GM12878 (cell line): Measurements from ENCODE around the gene CTSA. TPM values are rescaled to one million over a fixed set of nuclear protein-coding genes. Genes with fewer than 3 reads are reported as not detected.
A peak's percentile ranks its signal among the peaks of the same experiment; 100 is the strongest.

Experiments used
- ATAC-seq: fragments of 200-7000 bp; cut with Tn5 transposase; 3 replicates; pipeline ENCODE4 v1.9.1; 2020; ENCODE audit warnings: mild to moderate bottlenecking, moderate library complexity
- BruUV-seq: library from RNA; stranded (reverse); fragments of 400-500 nt; replicated peaks from 2 replicates; lab custom pipeline; 2021; lab: Mats Ljungman, UMichigan
- CTCF ChIA-PET: fragments of 300-600 bp; sonication (Branson Sonifier 250); formaldehyde crosslinking; extraction: SDS; loops from one replicate; lab custom pipeline; 2021; ENCODE audit warnings: inconsistent platforms; lab: Yijun Ruan, JAX
- POLR2A ChIA-PET: fragments of 350-600 bp; formaldehyde crosslinking; extraction: SDS; loops from one replicate; lab custom pipeline; 2021; ENCODE audit warnings: inconsistent platforms; lab: Charles Lee
- RAD21 ChIA-PET: fragments of 300-600 bp; sonication (Branson Sonifier 250); formaldehyde crosslinking; loops from one replicate; lab custom pipeline; 2023; ENCODE audit warnings: antibody characterized with exemption; ENCODE audit not compliant: unreplicated experiment; lab: Charles Lee
- SMC1A ChIA-PET: fragments of 300-600 bp; sonication (Branson Sonifier 250); formaldehyde crosslinking; loops from one replicate; lab custom pipeline; 2023; ENCODE audit not compliant: unreplicated experiment, uncharacterized antibody; lab: Charles Lee
- DNase-seq: peaks from one replicate; pipeline ENCODE4 v3.0.0-alpha.2; 2011; ENCODE audit warnings: low read depth, low spot score
- FAIRE-seq: peaks from 3 replicates; lab custom pipeline; 2011; peaks lifted over from hg19 to GRCh38; lab: Jason Lieb, UNC
- H2AFZ ChIP-seq: 2 replicates; pipeline ENCODE4 v1.6.0; 2011; ENCODE audit warnings: low read depth, low read length, control low read depth; ENCODE audit not compliant: control insufficient read depth
- H3K27ac ChIP-seq: 2 replicates; pipeline ENCODE4 v1.5.1; 2011; ENCODE audit warnings: control low read depth; ENCODE audit not compliant: control insufficient read depth, insufficient read depth
- H3K27me3 ChIP-seq, 2 experiments: replicated peaks in 1 of 2; 2 replicates each; pipeline versions ENCODE4 v1.6.0 to v1.6.1; 2011; ENCODE audit warnings: low read length in 1 of 2; ENCODE audit not compliant: control insufficient read depth in 2 of 2, insufficient read depth in 2 of 2
- H3K36me3 ChIP-seq, 2 experiments: 2 replicates each; pipeline ENCODE4 v1.5.1; 2011; ENCODE audit warnings: low read length in 1 of 2; ENCODE audit not compliant: control insufficient read depth in 2 of 2, insufficient read depth in 2 of 2
- H3K4me1 ChIP-seq: 2 replicates; pipeline ENCODE4 v1.6.1; 2011; ENCODE audit warnings: mild to moderate bottlenecking, low read length, moderate library complexity, mixed read lengths; ENCODE audit not compliant: control insufficient read depth, insufficient read depth
- H3K4me2 ChIP-seq: 2 replicates; pipeline ENCODE4 v1.6.0; 2011; ENCODE audit warnings: control low read depth; ENCODE audit not compliant: control insufficient read depth, insufficient read depth
- H3K4me3 ChIP-seq: fragments of 200-600 bp; sonication (generic); 2 replicates; pipeline ENCODE4 v1.5.1; 2016
- H3K79me2 ChIP-seq: 2 replicates; pipeline ENCODE4 v1.6.0; 2011; ENCODE audit warnings: low read length; ENCODE audit not compliant: control insufficient read depth, insufficient read depth
- H3K9ac ChIP-seq: 2 replicates; pipeline ENCODE4 v1.8.0; 2011; ENCODE audit warnings: low read length, control low read depth, mixed read lengths; ENCODE audit not compliant: control insufficient read depth, insufficient read depth
- H3K9me3 ChIP-seq: replicated peaks from 3 replicates; pipeline ENCODE4 v1.5.1; 2011; ENCODE audit warnings: mild to moderate bottlenecking, low read length; ENCODE audit not compliant: control insufficient read depth, insufficient read depth
- H4K20me1 ChIP-seq: 2 replicates; pipeline ENCODE4 v1.6.0; 2011; ENCODE audit not compliant: control insufficient read depth, insufficient read depth
- MTA2 ChIP-seq: fragments of 450-650 bp; IDR thresholded peaks from 2 replicates; pipeline ENCODE4 v1.6.1; 2016; ENCODE audit warnings: low read depth, mild to moderate bottlenecking, moderate library complexity
- RELA ChIP-seq: fragments of 450-650 bp; IDR thresholded peaks from 2 replicates; pipeline ENCODE4 v1.8.0; 2014; ENCODE audit warnings: borderline replicate concordance; ENCODE audit not compliant: partially characterized antibody
- WGBS: methylation state at CpG from one replicate; pipeline ENCODE4 v1.1.6; 2016; ENCODE audit warnings: low lambda C conversion rate; ENCODE audit not compliant: insufficient replicate concordance, insufficient coverage; ENCODE audit errors: missing lambda C conversion rate; 5-methylcytosine and 5-hydroxymethylcytosine counted together
- in situ Hi-C: fragments of 300-500 bp; cut with MboI; formaldehyde crosslinking; loops from 9 replicates; pipeline ENCODE4 v1.14.3; 2018; ENCODE audit warnings: mixed read lengths
- intact Hi-C: fragments of 100-400 bp; cut with micrococcal nuclease; formaldehyde crosslinking; loops from one replicate; pipeline ENCODE4 v1.14.2; 2022; ENCODE audit not compliant: unreplicated experiment
- polyA plus RNA-seq, 11 experiments: library from polyadenylated mRNA; depleted of rRNA in 4 of 11; unstranded in 6 of 11; stranded (reverse) in 5 of 11; fragments of >200 nt; fragmentation: Nextera tagmentation in 4 of 11; fragmentation: Illumina TruSeq in 1 of 11; extraction: Ambion mirVana in 4 of 11; extraction: Trizol in 1 of 11; gene quantifications; 1 replicate in 1 of 11; 2 replicates in 10 of 11; pipeline versions ENCODE4 v1.2.1 to v1.2.3, GENCODE V29; 2011 to 2016; ENCODE audit warnings: inconsistent platforms in 2 of 11, missing spikeins in 2 of 11, low read depth in 1 of 11
- total RNA-seq, 4 experiments: library from RNA; depleted of rRNA in 3 of 4; stranded (reverse); fragments of >200 nt in 3 of 4; fragmentation: Illumina TruSeq in 1 of 4; extraction: Trizol in 1 of 4; gene quantifications; 2 replicates each; pipeline versions ENCODE4 v1.2.1 to v1.2.3, GENCODE V29; 2013 to 2021
- TF ChIP-seq, protein P1 (sequence below): fragments of 450-650 bp; IDR thresholded peaks from 2 replicates; pipeline ENCODE4 v1.6.1; 2016; ENCODE audit warnings: mild to moderate bottlenecking, moderate library complexity, borderline replicate concordance
- TF ChIP-seq, protein P2 (sequence below): fragments of 150-350 bp; IDR thresholded peaks from 2 replicates; pipeline ENCODE4 v1.6.1; 2016; ENCODE audit warnings: low read depth, low read length

Gene CTSA
- total and polyA plus RNA-seq, 10 of the 15 experiments (the other 5 are each of a cell fraction or from before 2014, with no cell fraction given) = 7.1 to 67.0 (median 36.2) TPM

DNA sequence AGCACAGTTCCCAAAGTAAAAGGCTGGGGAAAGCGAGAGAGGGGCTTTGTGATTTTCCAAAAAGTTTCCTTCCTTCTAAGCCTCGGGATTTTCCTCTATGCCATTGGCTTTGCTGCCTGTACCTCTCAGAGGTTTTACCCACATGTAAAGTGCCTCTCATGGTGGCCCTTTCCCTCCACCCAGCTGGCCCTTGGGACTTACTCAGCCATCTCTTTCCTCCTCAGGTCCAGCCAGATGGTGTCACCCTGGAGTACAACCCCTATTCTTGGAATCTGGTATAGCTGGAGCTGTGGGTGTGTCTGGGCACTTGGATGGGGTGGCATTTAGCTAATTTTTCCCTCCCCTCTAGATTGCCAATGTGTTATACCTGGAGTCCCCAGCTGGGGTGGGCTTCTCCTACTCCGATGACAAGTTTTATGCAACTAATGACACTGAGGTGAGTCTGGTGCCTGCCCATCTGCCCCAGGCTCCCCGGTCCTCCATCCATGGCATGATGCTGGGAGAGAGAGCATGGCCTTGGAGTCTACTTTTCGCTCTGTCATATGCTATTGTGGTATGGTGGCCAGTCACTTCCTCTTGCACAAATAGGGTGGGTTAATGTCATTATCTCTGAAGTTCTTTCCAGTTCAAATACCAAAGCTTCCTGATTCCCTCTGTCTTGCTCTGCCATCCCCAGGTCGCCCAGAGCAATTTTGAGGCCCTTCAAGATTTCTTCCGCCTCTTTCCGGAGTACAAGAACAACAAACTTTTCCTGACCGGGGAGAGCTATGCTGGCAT lies 1.1 kb downstream of the CTSA start:
- no peaks in the 10 kb centered on the region for H3K27me3 ChIP-seq
- no TSS peak for BruUV-seq
- H2AFZ ChIP-seq = no peak overlapping the region
- H3K4me1 ChIP-seq = peaks cover 22% of the 10 kb centered on the region
- H3K4me3 ChIP-seq = peak overlapping the region; percentile 83
- H3K27ac ChIP-seq = no peak overlapping the region
- H3K9ac ChIP-seq = peak overlapping the region; percentile 81; the same call in 1 of the 2 replicates
- 47% methylated on average over 9 of the region's 9 CpGs for WGBS
- no peaks in the 10 kb centered on the region for H3K9me3 ChIP-seq
- DNase-seq (no peak), ATAC-seq (no peak)
- intact Hi-C loops = loop anchor here (5.0 kb wide), 1 partner anchor 80 kb away; the partner anchor contains the start of gene ZNF335
- ChIA-PET POLR2A (interaction anchor here (0.5 to 2.4 kb wide), 4 partner anchors 43 to 78 kb away, joined by 3 to 9 read pairs (median 4); no protein-coding TSS in a partner anchor), RAD21 (interaction anchor here (1.1 to 3.4 kb wide), 2 partner anchors 18 to 70 kb away, joined by 3 to 13 read pairs; no protein-coding TSS in a partner anchor)
- in situ Hi-C loops = no loop called here
- TF ChIP-seq RELA = no peak
- TF ChIP-seq, protein P1, sequence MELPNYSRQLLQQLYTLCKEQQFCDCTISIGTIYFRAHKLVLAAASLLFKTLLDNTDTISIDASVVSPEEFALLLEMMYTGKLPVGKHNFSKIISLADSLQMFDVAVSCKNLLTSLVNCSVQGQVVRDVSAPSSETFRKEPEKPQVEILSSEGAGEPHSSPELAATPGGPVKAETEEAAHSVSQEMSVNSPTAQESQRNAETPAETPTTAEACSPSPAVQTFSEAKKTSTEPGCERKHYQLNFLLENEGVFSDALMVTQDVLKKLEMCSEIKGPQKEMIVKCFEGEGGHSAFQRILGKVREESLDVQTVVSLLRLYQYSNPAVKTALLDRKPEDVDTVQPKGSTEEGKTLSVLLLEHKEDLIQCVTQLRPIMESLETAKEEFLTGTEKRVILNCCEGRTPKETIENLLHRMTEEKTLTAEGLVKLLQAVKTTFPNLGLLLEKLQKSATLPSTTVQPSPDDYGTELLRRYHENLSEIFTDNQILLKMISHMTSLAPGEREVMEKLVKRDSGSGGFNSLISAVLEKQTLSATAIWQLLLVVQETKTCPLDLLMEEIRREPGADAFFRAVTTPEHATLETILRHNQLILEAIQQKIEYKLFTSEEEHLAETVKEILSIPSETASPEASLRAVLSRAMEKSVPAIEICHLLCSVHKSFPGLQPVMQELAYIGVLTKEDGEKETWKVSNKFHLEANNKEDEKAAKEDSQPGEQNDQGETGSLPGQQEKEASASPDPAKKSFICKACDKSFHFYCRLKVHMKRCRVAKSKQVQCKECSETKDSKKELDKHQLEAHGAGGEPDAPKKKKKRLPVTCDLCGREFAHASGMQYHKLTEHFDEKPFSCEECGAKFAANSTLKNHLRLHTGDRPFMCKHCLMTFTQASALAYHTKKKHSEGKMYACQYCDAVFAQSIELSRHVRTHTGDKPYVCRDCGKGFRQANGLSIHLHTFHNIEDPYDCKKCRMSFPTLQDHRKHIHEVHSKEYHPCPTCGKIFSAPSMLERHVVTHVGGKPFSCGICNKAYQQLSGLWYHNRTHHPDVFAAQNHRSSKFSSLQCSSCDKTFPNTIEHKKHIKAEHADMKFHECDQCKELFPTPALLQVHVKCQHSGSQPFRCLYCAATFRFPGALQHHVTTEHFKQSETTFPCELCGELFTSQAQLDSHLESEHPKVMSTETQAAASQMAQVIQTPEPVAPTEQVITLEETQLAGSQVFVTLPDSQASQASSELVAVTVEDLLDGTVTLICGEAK = no peak
- no peak for TF ChIP-seq MTA2
- TF ChIP-seq, protein P2, sequence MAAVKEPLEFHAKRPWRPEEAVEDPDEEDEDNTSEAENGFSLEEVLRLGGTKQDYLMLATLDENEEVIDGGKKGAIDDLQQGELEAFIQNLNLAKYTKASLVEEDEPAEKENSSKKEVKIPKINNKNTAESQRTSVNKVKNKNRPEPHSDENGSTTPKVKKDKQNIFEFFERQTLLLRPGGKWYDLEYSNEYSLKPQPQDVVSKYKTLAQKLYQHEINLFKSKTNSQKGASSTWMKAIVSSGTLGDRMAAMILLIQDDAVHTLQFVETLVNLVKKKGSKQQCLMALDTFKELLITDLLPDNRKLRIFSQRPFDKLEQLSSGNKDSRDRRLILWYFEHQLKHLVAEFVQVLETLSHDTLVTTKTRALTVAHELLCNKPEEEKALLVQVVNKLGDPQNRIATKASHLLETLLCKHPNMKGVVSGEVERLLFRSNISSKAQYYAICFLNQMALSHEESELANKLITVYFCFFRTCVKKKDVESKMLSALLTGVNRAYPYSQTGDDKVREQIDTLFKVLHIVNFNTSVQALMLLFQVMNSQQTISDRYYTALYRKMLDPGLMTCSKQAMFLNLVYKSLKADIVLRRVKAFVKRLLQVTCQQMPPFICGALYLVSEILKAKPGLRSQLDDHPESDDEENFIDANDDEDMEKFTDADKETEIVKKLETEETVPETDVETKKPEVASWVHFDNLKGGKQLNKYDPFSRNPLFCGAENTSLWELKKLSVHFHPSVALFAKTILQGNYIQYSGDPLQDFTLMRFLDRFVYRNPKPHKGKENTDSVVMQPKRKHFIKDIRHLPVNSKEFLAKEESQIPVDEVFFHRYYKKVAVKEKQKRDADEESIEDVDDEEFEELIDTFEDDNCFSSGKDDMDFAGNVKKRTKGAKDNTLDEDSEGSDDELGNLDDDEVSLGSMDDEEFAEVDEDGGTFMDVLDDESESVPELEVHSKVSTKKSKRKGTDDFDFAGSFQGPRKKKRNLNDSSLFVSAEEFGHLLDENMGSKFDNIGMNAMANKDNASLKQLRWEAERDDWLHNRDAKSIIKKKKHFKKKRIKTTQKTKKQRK = no peak
- TF ChIP-seq, all 136 proteins: peak for 0
- Histone ChIP-seq H4K20me1 (no peaks in the 10 kb centered on the region), H3K4me2 (peak overlapping the region; percentile 98), H3K79me2 (peaks cover 4% of the 10 kb centered on the region), H3K36me3 (peaks cover 0 to 4% of the 10 kb centered on the region in 2 experiments; a peak in 2 of 4 replicates)
- CTCF ChIA-PET = interaction anchor here (1.0 to 2.5 kb wide), 3 partner anchors 19 to 77 kb away, joined by 3 to 8 read pairs (median 4); no protein-coding TSS in a partner anchor
- SMC1A ChIA-PET = interaction anchor here (1.4 to 2.8 kb wide), 3 partner anchors 18 to 79 kb away, joined by 3 to 12 read pairs (median 3); partner anchors contain the start of gene PLTP
- FAIRE-seq = no peak
